ENCODE data around the gene LARP1.
A peak's percentile ranks its signal among the peaks of the same experiment; 100 is the strongest.

Gene LARP1

DNA sequence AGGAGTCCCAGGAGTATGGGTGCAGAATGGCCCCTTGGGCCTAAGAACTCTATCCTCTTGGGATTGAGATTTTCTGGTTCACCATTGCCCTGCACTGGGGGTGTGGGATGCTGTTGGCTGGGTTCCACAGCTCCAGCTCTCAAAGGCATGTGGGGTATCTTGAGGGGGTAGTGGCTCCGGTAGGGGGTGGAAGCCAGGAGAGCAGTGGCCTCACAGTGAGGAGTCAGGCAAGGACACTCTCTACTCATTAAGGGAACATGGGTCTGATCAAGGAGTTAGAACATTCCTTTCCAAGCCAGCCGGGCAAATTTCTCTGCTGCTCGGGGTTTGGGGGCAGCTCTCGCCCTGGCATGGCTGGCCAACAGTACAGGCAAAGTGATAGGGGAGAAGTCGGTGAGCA is 33.0 kb downstream of the LARP1 start:
- DNase-seq (ENCODE audit: low read depth in 1 of 2, low spot score in 1 of 2), result no peak

DNA sequence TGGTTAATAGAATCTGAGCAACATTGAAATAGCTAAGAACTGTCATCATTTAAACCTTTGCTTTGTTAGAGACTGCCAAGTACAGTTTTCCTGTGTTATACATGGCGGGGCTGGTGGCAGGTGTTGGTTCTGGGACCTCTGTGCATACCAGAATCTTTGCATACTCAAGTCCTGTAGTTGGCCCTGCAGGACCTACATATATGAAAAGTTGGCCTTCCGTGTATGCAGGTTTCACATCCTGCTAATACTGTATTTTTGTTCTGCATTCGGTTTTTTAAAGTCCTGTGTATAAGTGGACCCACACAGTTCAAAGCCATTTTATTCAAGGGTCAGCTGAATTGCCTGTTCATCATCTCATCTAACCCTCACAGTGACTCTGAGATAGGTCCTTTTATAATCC is 36.4 kb downstream of the LARP1 start:
- DNase-seq (ENCODE audit: low read depth in 1 of 2, low spot score in 1 of 2), result no peak

DNA sequence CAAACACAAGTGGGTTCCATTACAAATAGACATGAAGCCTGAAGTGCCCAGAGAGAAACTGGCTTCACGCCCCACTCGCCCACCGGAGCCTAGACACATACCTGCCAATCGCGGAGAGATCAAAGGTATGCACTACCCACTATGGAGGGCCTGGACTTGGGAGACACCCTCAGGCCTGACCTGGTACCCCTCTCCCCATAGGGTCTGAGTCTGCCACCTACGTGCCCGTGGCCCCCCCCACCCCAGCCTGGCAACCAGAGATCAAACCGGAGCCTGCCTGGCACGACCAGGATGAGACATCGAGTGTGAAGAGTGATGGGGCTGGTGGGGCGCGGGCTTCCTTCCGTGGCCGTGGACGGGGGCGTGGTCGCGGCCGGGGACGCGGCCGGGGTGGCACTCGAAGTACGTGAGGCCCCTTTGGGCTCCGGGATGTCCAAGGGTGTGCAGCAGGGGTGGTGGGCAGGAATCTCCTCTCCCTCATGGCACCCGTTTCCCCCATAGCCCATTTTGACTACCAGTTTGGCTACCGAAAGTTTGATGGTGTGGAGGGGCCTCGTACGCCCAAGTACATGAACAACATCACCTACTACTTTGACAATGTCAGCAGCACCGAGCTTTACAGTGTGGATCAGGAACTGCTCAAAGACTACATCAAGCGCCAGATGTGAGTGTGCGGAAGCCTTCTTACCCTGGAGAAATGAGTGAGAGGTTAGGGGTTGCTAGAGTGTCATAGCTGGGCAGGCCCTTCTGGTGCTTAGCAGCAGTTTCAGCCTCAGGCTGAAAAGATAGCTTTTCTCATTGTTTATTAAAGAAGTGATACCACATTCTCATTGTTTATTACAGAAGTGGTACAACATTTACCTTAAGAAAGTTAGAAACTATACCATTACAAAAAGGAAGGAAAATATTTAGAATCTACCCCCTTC is 38.7 kb downstream of the LARP1 start:
- DNase-seq (ENCODE audit: low read depth in 1 of 2, low spot score in 1 of 2), result no peak

DNA sequence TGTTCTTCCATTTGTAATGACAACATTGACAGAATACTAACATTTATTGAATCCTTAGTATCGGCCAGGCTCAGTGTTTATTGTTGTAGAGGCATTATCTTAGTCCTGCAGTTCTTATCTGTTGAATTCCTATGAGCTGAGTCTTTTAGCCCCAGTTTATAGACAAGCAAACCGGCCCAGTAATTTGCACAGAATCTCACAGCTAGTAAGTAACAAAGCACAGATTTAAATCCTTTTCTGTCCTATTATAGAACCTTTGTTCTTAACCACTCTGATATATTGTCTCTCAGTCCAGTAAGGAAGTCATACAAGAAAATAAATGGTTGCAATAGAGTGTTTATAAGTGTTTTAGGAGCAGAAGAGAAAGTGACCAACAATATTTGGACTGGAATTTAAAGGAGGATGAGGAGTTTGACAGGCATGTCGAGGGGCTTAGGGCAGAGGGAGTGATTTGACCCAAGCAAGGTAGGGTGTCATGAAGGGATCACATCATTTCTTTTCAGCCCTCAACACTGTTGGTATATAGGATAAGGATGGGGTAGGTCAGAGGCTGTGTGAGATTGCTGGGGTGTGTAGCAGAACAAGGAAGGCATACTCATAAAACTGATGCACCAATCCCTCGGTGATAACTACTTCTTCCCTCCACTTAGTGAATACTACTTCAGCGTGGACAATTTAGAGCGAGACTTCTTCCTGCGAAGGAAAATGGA is 39.5 kb downstream of the LARP1 start:
- DNase-seq (ENCODE audit: low read depth in 1 of 2, low spot score in 1 of 2), result no peak

DNA sequence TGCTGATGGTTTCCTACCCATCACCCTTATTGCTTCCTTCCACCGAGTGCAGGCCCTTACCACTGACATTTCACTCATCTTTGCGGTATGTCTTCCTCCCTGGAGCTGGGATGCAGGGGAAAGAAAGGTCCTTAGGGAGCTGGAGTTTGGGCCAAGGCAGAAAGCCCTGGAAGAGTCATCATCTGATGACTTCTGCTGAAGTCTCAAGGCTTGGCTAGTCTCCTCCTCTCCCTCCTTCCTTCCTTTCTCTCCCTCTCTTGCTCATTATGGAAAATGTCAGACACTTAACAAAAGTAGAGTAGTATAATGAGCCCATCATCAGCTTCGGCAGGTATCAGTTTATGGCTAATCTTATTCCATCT is 40.0 kb downstream of the LARP1 start:
- no peak for DNase-seq (ENCODE audit: low read depth in 1 of 2, low spot score in 1 of 2)

DNA sequence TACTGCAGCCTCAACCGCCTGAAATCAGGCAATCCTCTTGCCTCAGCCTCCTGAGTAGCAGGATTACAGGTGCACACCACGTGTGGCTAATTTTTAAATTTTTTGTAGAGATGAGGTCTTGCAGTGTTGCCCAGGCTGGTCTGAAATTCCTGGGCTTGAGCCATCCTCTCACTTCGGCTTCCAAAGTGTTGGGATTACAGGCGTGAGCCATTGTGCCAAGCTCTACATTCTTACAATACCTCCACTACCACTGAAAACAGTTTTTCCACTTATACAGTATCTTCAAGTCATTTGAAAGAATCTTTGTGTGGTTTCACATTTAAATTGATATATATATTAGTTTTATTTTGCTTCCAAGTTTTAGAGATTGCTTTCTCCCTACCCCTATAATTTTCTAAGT is 42.6 kb downstream of the LARP1 start:
- DNase-seq (ENCODE audit: low read depth in 1 of 2, low spot score in 1 of 2), result no peak

DNA sequence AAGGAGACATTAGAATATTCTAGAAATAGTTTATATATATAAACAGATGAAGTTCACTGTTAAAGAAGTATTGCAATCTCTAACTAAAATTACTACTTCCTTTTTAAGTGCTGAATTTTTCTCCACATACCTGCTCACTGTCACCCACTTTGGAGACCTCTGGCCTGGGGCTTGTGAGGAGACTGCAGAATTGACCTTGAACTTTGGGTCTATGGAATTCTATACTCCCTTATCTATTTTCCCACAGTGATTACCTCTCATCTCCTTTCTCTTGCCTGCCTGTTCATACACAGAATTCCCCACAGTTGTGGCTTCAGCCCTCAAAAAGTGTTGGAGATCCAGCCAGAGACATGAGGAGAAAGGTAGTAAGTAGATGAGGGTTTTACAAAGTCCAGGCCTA is 45.4 kb downstream of the LARP1 start:
- no peak for DNase-seq (ENCODE audit: low read depth in 1 of 2, low spot score in 1 of 2)

DNA sequence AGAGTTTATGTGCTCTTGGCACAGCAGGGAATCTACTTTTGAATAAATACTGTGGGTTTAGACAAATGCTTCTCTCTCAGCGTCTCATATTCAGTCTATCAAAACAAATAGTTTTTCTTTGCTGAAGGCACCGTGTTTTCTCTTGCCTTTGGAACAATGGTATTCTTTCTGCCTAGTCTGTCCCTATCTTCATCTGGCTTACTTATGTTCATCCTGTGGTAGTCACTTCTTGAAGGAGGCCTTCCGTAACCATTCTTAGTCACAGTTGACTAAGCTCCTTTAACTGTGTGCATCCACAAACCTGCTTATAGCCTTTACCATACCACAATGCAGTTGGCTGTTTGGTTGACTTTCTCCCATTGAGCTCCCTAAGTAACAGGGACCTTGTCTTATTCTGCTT is 45.9 kb downstream of the LARP1 start:
- no peak for DNase-seq (ENCODE audit: low read depth in 1 of 2, low spot score in 1 of 2)

DNA sequence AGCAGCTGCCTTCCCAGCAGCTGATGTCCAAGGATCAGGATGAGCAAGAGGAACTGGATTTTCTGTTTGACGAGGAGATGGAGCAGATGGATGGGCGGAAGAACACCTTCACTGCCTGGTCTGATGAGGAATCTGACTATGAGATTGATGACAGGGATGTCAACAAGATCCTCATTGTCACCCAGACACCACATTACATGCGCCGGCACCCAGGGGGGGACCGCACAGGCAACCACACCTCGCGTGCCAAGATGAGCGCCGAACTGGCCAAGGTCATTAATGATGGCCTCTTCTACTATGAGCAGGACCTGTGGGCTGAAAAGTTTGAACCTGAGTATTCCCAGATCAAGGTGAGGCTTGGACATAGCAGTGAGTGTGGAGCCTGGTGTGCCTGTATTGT is 46.9 kb downstream of the LARP1 start:
- no peak for DNase-seq (ENCODE audit: low read depth in 1 of 2, low spot score in 1 of 2)

DNA sequence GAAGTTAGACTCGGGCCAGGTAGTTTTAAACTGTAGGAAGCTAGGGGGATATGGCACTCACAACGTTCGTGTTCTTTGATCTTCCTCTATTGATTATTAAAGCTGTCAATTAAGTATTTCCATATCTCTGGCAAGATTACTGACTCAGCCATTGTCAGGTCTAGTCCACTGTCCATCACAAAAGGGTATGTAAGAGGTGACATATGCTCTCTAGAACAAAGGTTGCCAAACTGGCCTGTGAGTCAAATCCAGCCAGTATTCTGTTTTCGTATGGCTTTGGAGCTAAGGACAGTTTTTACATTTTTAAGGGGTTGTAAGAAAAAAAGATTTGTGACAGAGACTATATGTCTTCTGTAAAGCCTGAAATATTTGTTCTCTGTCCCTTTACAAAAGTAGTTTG is 51.0 kb downstream of the LARP1 start:
- DNase-seq (ENCODE audit: low read depth in 1 of 2, low spot score in 1 of 2), result no peak

DNA sequence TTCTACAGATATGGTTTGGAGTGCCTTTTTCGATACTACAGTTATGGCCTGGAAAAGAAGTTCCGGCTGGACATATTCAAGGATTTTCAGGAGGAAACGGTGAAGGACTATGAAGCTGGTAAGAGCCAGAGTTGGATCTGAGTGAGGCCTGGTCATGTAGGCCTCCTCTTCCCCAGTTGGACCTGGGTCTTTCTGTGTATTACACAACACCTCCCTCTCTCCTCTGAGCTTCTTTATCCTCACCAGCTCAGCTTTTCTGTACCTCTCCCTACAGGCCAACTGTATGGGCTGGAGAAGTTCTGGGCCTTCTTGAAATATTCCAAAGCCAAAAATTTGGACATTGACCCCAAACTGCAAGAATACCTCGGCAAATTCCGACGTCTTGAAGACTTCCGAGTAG is 56.1 kb downstream of the LARP1 start:
- DNase-seq (ENCODE audit: low read depth in 1 of 2, low spot score in 1 of 2), result no peak

DNA sequence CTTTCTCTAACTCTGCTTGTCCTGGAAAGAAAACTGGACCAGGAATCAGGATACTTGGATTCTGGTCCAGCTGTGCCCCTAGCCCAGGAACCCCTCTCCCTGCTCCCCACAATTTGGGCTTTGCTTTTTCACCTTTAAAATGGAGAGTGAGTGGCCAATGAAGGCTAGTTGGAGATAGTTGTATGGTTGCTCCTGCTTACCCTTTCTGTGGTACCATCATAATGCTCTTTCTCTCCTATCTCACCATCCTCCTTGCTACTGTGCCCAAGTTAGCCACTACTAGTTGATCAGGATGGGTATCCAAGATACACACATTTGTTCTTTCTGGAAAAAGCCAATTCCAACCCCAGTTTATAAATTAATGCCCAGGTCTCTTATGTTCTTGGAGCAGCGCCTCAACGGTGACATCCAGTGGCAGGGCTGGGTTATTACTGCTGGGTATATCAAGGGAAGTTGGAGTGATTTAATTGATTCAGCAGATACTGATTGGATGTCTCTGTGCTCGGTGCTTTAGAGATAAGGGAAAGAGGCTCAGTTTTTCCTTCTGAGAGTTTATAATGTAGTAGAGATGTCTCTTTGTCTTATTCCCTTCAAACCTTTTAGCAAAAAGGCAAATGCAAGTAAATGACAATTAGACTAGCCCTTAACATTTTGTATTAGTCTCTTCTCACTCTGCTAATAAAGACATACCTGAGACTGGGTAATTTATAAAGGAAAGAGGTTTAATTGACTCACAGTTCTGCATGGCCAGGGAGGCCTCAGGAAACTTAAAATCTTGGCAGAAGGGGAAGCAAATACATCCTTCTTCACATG is 56.7 kb downstream of the LARP1 start:
- peak; percentile 25 to 46 for DNase-seq (ENCODE audit: low read depth in 1 of 2, low spot score in 1 of 2)

DNA sequence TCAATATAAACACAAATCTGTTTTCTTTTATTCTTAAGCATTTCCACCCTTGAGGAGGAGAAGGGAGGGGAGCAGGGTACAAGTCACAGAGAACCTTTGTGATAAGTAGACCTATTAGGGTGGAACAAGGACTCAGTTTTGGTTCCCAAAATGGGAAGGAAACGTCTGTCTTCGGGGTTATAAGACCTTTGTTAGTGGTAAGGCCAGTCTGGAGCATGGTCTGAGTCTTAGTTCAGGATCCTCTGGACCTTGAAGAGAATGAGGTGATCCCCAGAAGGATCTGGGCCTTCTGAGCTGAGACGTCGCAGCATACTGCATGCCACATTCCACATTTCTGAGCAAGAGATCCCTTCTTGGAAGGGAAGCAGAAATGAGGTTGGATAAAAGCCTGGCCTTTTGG is 58.0 kb downstream of the LARP1 start:
- no peak for DNase-seq (ENCODE audit: low read depth in 1 of 2, low spot score in 1 of 2)

DNA sequence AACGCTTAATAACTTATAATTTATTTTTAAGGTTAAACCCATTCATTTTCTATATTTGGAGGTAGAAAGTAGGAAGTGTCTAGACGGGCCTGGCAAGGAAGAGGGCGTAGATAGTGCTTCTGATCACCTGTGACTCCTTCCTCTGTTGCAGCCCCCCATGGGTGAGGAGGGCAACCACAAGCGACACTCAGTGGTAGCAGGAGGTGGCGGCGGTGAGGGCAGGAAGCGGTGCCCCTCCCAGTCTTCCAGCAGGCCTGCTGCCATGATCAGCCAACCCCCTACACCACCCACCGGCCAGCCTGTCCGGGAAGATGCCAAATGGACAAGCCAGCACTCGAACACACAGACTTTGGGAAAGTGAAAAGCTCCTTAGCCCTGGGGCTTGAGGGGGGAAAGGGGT is 58.6 kb downstream of the LARP1 start:
- DNase-seq (ENCODE audit: low read depth in 1 of 2, low spot score in 1 of 2), result no peak

DNA sequence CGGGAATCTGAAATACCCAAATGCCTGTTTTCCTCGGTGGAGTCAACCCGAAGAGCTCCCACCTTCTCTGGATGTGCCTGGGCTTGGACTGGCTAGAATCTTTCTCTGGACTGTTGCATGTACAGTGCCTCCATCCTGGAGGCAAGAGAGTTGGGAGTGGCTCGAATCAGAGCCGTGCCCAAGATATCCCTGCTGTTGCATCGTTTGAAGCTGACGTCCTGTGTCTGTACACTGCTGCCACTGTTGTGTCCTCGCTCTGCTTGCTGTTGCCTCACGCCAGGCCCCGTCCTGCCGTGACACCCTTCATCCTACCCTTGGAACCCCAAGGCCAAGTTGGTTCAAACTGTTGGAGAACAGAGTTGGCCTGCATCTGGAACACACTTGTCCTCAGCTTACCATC is 59.8 kb downstream of the LARP1 start:
- DNase-seq (ENCODE audit: low read depth in 1 of 2, low spot score in 1 of 2), result no peak

DNA sequence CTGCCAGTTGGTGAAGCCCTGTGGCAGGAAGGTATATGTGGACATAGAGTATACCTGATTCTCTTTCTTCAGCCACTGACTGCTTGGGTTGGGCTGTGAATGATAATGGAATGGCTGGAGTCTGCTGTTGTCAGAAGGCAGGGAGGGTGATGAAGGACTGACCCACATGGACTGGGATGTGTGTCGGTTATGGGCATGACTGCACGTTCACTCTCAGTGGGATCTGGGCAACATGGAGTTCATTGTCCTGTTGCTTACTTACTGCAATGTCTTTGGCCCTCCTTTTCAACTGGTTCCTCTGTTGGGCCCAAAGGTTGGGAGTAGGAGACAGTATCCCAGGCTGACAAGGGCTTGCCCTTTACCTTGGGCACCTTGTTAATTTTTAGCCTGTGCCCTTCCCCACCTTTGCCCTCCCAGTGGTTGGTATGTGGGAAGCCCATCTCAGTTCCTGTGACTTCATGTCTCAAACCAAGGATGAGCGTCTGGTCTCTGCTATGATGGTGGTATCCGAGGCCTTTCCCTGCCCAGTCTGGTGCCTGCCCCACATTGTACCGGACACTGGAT is 60.6 kb downstream of the LARP1 start:
- no peak for DNase-seq (ENCODE audit: low read depth in 1 of 2, low spot score in 1 of 2)

DNA sequence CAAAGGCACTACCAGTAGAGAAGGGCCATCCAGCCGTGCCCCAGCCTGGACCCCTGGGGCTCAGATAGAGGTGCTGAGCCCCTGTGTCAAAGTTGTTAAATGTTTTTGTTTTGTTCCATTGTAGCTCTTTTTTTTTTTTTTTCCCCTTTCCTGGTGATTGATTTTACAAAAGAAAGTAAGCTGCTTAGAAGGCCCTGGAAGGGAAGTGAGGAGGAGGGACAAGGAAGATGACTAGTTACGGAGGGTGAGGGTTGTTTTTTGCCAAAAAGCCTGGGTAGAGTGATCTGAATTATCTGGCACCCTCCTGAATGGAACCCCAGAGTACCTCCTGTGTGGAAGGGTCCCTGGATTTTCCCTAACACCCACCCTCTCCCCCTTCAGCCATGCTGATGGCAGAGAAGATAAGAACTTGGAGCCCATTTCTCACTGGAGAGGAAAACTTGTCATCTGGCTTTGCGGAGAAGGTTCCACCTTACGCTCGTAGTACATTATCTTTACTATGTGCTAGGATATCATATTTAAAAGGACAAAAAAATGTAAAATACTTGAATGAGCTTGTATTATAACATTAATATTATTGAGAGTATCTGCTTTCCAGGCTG is 61.8 kb downstream of the LARP1 start:
- no peak for DNase-seq (ENCODE audit: low read depth in 1 of 2, low spot score in 1 of 2)

DNA sequence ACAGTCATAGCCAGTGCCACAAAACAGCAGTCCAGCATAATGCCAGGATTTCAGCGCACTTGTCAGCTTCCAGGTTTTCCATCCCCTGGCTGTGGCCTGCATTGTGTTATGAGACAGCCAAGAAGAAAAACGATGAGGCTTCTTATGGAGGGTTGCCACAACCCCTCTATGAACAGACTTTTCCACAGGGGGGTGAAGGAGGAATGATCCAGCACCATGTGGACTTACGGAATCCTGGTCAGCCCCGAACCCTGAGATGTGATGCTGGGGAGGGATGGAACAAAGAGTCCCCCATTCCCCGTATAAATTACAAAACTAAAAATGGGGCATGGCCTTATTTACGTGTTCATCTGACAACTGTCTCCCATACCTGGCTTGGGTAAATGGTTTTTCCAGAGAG is 62.6 kb downstream of the LARP1 start:
- no peak for DNase-seq (ENCODE audit: low read depth in 1 of 2, low spot score in 1 of 2)

DNA sequence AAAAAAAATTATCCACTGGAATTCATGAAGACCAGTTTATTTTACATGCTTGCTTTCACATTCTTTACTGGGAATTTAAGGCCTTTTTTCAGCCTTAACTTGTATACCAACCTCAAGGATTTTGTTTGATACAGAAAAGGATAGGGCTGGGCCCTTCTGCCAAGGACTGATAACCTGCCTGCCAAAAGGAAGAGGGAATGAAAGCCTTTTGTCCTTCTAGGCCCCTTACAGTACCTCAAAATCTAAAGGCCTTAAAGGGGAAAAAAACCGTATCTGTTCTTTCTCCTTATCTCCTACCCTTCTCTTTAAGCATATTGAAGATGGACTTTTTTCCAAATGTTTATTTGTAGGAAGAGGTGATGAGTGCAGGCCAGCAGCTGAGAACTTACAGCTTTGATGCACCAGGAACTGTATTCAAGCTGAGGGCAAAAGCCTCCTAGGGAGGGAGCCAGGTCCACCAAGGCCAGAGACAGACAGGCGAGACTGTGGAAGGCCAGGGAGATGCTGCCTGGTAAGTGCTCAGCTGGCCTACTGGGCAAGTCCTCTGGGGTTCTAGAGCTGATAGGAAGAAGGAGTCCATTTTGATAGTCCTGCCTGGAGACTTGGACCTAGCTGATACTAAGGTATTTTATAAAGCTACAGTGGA is 63.4 kb downstream of the LARP1 start:
- no peak for DNase-seq (ENCODE audit: low read depth in 1 of 2, low spot score in 1 of 2)

DNA sequence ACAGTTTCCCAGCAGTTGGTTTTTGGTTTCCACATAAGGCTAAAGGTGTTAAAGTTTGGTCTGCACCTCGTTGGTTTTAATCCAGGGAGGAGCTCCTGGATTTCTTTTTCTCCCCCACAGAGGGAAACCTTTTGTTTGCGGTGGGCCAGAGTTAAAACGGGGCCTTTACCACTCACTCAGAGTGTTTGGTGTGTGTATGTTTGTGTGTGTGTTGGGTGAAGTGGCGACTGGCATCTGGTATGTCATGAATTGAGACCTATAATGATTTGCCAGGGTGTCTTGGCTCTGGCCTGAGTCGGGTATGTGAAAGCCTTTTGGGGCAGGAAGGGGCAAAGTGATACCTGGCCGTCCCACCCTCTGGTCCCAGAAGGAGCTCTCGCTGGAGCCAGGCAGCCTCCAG is 64.4 kb downstream of the LARP1 start:
- no peak for DNase-seq (ENCODE audit: low read depth in 1 of 2, low spot score in 1 of 2)

DNA sequence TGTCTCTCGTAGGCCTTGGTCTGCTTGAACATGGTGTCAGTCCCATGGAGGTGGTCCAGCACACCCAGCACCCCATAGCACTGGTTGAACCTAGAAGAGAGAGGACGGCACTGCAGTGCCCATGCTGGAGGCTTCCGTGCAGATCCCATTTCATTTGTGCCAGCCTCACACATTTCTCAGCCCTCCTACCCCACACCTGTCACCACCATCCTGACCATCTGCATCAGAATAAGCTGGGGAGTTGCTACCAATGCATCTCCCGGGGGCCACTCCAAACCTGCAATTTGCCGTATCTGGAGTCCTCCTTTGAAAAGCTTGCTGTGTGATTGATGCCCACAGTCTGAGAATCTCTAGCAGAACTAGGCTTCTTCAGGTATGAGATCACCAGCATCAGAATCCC is 65.2 kb downstream of the LARP1 start:
- no peak for DNase-seq (ENCODE audit: low read depth in 1 of 2, low spot score in 1 of 2)

Data from stimulated activated CD4-positive, alpha-beta T cell treated with anti-CD3 and anti-CD28 coated beads, Interleukin-15, amount 100 ng/mL, for 1 hour (primary cell).